Uterus (tissue), 4 donors: ENCODE data around the gene SLC25A6. TPM values are rescaled to one million over a fixed set of nuclear protein-coding genes. Genes with fewer than 3 reads are reported as not detected.

Experiments used
- DNase-seq, 2 donors: peaks; one replicate each; pipeline ENCODE4 v3.0.0-alpha.2; 2019 to 2020
- H3K27ac ChIP-seq, 2 donors: fragments of 200-600 bp; sonication (generic); 1 replicate in 1 of 2; 2 replicates in 1 of 2; pipeline ENCODE4 v1.5.1; 2016 to 2018
- H3K27me3 ChIP-seq, 2 donors: fragments of 200-600 bp; sonication (generic); one replicate each; pipeline ENCODE4 v1.5.1; 2018 to 2019; ENCODE audit warnings: control low read depth in 1 of 2
- H3K36me3 ChIP-seq, 2 donors: fragments of 200-600 bp; sonication (generic); one replicate each; pipeline ENCODE4 v1.5.1; 2019; ENCODE audit warnings: control low read depth in 1 of 2
- H3K4me1 ChIP-seq, 2 donors: fragments of 200-600 bp; sonication (generic); one replicate each; pipeline ENCODE4 v1.5.1; 2018 to 2019; ENCODE audit warnings: control low read depth in 1 of 2
- H3K4me3 ChIP-seq, 2 donors: fragments of 200-600 bp; sonication (generic); 1 replicate in 1 of 2; 2 replicates in 1 of 2; pipeline ENCODE4 v1.5.1; 2018 to 2019; ENCODE audit warnings: mild to moderate bottlenecking in 1 of 2
- H3K9me3 ChIP-seq, 2 donors: fragments of 200-600 bp; sonication (generic); one replicate each; pipeline ENCODE4 v1.5.1; 2019; ENCODE audit warnings: control low read depth in 1 of 2
- CTCF ChIP-seq, 4 experiments: fragments of 200-600 bp in 2 of 4; fragments of 450-650 bp in 2 of 4; sonication (generic) in 2 of 4; IDR thresholded peaks; one replicate each; pipeline ENCODE4 v1.5.1; 2016 to 2019; ENCODE audit warnings: antibody characterized with exemption in 4 of 4, mild to moderate bottlenecking in 2 of 4, moderate library complexity in 1 of 4
- POLR2A ChIP-seq, 2 donors: fragments of 450-650 bp; IDR thresholded peaks; one replicate each; pipeline ENCODE4 v1.6.1; 2016; ENCODE audit warnings: antibody characterized with exemption in 2 of 2, mild to moderate bottlenecking in 1 of 2, moderate library complexity in 1 of 2
- intact Hi-C: fragments of 100-400 bp; cut with DNase I; formaldehyde crosslinking; loops from one replicate; pipeline ENCODE4 v1.15.1; 2023; ENCODE audit warnings: low total_unique reads
- total RNA-seq, 4 donors: library from RNA; depleted of rRNA in 3 of 4; stranded (reverse); fragments of >200 nt in 3 of 4; gene quantifications; one replicate each; pipeline versions ENCODE4 v1.1.0 to v1.2.4, GENCODE V29; 2014 to 2023
- donor health status: DM: yes; HTN: yes; CAD: no.

The SLC25A6 gene
- total RNA-seq, 4 donors from 2014 or later, result 140 to 289 (median 207) TPM

GRCh38 chrX:1419545-1420355 is 27.8 kb upstream of the SLC25A6 start:
- Histone ChIP-seq H3K27ac (no peak overlapping the region), H3K4me3 (no peak overlapping the region), H3K36me3 (no peaks in the 10 kb centered on the region), H3K9me3 (peaks cover 0 to 8% of the 10 kb centered on the region in 2 donors), H3K27me3 (no peaks in the 10 kb centered on the region), H3K4me1 (no peaks in the 10 kb centered on the region)
- DNase-seq, result no peak
- intact Hi-C loops, result no loop called here
- TF ChIP-seq POLR2A (IDR thresholded peaks at IDR 0.05) (no peak), CTCF (IDR thresholded peaks at IDR 0.05) (no peak)

GRCh38 chrX:1418901-1419544 is 27.1 kb upstream of the SLC25A6 start:
- no peak for TF ChIP-seq CTCF (IDR thresholded peaks at IDR 0.05)
- no peak for TF ChIP-seq POLR2A (IDR thresholded peaks at IDR 0.05)
- no peak for DNase-seq
- Histone ChIP-seq H3K27ac (no peak overlapping the region), H3K27me3 (no peaks in the 10 kb centered on the region), H3K9me3 (peaks cover 0 to 8% of the 10 kb centered on the region in 2 donors), H3K4me1 (no peaks in the 10 kb centered on the region), H3K36me3 (no peaks in the 10 kb centered on the region), H3K4me3 (no peak overlapping the region)
- intact Hi-C loops, result no loop called here

GRCh38 chrX:1417921-1418771 is 26.2 kb upstream of the SLC25A6 start:
- Histone ChIP-seq H3K36me3 (no peaks in the 10 kb centered on the region), H3K4me3 (no peak overlapping the region), H3K9me3 (peaks cover 0 to 8% of the 10 kb centered on the region in 2 donors), H3K4me1 (no peaks in the 10 kb centered on the region), H3K27me3 (no peaks in the 10 kb centered on the region), H3K27ac (no peak overlapping the region)
- intact Hi-C loops, result no loop called here
- DNase-seq, result no peak
- TF ChIP-seq CTCF (IDR thresholded peaks at IDR 0.05), result no peak

GRCh38 chrX:1416965-1417760 is 25.2 kb upstream of the SLC25A6 start:
- H3K27ac ChIP-seq, result no peak overlapping the region
- DNase-seq, result no peak
- H3K27me3 ChIP-seq, result no peaks in the 10 kb centered on the region
- no peaks in the 10 kb centered on the region for H3K4me1 ChIP-seq
- TF ChIP-seq POLR2A (IDR thresholded peaks at IDR 0.05), result no peak
- no peak for TF ChIP-seq CTCF (IDR thresholded peaks at IDR 0.05)
- no peak overlapping the region for H3K4me3 ChIP-seq
- H3K9me3 ChIP-seq, result peaks cover 0 to under 1% of the 10 kb centered on the region in 2 donors
- no peaks in the 10 kb centered on the region for H3K36me3 ChIP-seq
- intact Hi-C loops, result no loop called here
